IMR-90 (cell line): ENCODE measurements around the gene GSTM3. TPM values are rescaled to one million over a fixed set of nuclear protein-coding genes. Genes with fewer than 3 reads are reported as not detected.

ENCODE experiments used
- ATAC-seq: fragments of 200-7000 bp; cut with Tn5 transposase; 2 replicates; pipeline ENCODE4 v1.9.1; 2020; ENCODE audit warnings: low read depth, mild to moderate bottlenecking, moderate library complexity
- BruUV-seq: library from RNA; stranded (reverse); fragments of 400-500 nt; replicated peaks from 2 replicates; lab custom pipeline; 2021; lab: Mats Ljungman, UMichigan
- CTCF ChIA-PET: fragments of 300-600 bp; formaldehyde crosslinking; extraction: SDS; loops from one replicate; lab custom pipeline; 2021; ENCODE audit warnings: antibody characterized with exemption; lab: Yijun Ruan, JAX
- POLR2A ChIA-PET: fragments of 300-600 bp; sonication (Branson Sonifier 250); formaldehyde crosslinking; loops from one replicate; lab custom pipeline; 2022; ENCODE audit warnings: antibody characterized with exemption; ENCODE audit not compliant: unreplicated experiment; lab: Charles Lee
- DNase-seq: peaks from one replicate; pipeline ENCODE4 v3.0.0; 2013
- H2AFZ ChIP-seq: replicated peaks from 2 replicates; pipeline ENCODE3; 2013; ENCODE audit warnings: low read length, mild to moderate bottlenecking; ENCODE audit not compliant: poor library complexity
- H2AK5ac ChIP-seq: 2 replicates; pipeline ENCODE4 v1.6.1; 2013; ENCODE audit warnings: low read depth, low read length, inconsistent platforms
- H2AK9ac ChIP-seq: replicated peaks from 2 replicates; pipeline ENCODE3; 2013; ENCODE audit warnings: mild to moderate bottlenecking, low read depth, low read length, moderate library complexity; ENCODE audit not compliant: poor library complexity
- H2BK120ac ChIP-seq: 2 replicates; pipeline ENCODE4 v1.6.1; 2013; ENCODE audit warnings: low read depth, low read length, inconsistent platforms
- H2BK15ac ChIP-seq: 3 replicates; pipeline ENCODE4 v1.6.1; 2013; ENCODE audit warnings: low read depth, low read length, inconsistent platforms
- H2BK20ac ChIP-seq: 2 replicates; pipeline ENCODE4 v1.6.1; 2013; ENCODE audit warnings: low read depth, mild to moderate bottlenecking, inconsistent platforms, low read length, moderate library complexity
- H2BK5ac ChIP-seq: 2 replicates; pipeline ENCODE4 v1.6.1; 2013; ENCODE audit warnings: mild to moderate bottlenecking, low read depth, low read length, inconsistent platforms; ENCODE audit not compliant: poor library complexity, severe bottlenecking
- H3K14ac ChIP-seq: replicated peaks from 2 replicates; pipeline ENCODE4 v1.6.1; 2013; ENCODE audit warnings: low read depth, low read length, inconsistent platforms
- H3K18ac ChIP-seq: 2 replicates; pipeline ENCODE4 v1.6.1; 2013; ENCODE audit warnings: low read depth, low read length, control low read depth
- H3K23ac ChIP-seq: 2 replicates; pipeline ENCODE4 v1.6.1; 2013; ENCODE audit warnings: low read depth, low read length, inconsistent platforms
- H3K27ac ChIP-seq: 2 replicates; pipeline ENCODE4 v1.5.1; 2013; ENCODE audit warnings: mild to moderate bottlenecking, control low read depth, low read length; ENCODE audit not compliant: insufficient read depth
- H3K27me3 ChIP-seq: 2 replicates; pipeline ENCODE4 v1.6.1; 2013; ENCODE audit warnings: low read length; ENCODE audit not compliant: control insufficient read depth, insufficient read depth
- H3K36me3 ChIP-seq: 2 replicates; pipeline ENCODE4 v1.6.1; 2013; ENCODE audit warnings: low read length, mixed read lengths; ENCODE audit not compliant: control insufficient read depth, insufficient read depth
- H3K4ac ChIP-seq: 2 replicates; pipeline ENCODE4 v1.6.1; 2013; ENCODE audit warnings: low read depth, low read length, inconsistent platforms
- H3K4me1 ChIP-seq: 2 replicates; pipeline ENCODE4 v1.6.1; 2013; ENCODE audit warnings: low read length, mixed read lengths; ENCODE audit not compliant: control insufficient read depth, insufficient read depth
- H3K4me2 ChIP-seq: 2 replicates; pipeline ENCODE4 v1.6.1; 2013; ENCODE audit warnings: low read depth, mild to moderate bottlenecking, control low read depth, low read length, moderate library complexity
- H3K4me3 ChIP-seq: 2 replicates; pipeline ENCODE4 v1.5.1; 2013; ENCODE audit warnings: low read depth, mild to moderate bottlenecking, control low read depth, low read length, moderate library complexity; ENCODE audit not compliant: insufficient read depth
- H3K56ac ChIP-seq: 2 replicates; pipeline ENCODE4 v1.6.1; 2013; ENCODE audit warnings: low read length, inconsistent platforms; ENCODE audit not compliant: insufficient read depth; ENCODE audit errors: extremely low read depth
- H3K79me1 ChIP-seq, 2 experiments: 2 replicates each; pipeline ENCODE4 v1.6.1; 2013; ENCODE audit warnings: low read length in 2 of 2, inconsistent platforms in 1 of 2, low read depth in 1 of 2
- H3K9ac ChIP-seq: 2 replicates; pipeline ENCODE4 v1.6.1; 2013; ENCODE audit warnings: low read depth, low read length, control low read depth
- H3K9me1 ChIP-seq: 2 replicates; pipeline ENCODE4 v1.6.1; 2013; ENCODE audit warnings: low read length, inconsistent platforms; ENCODE audit not compliant: insufficient read depth
- H3K9me3 ChIP-seq: 2 replicates; pipeline ENCODE4 v1.6.1; 2013; ENCODE audit warnings: low read length; ENCODE audit not compliant: control insufficient read depth, insufficient read depth
- H4K20me1 ChIP-seq: 2 replicates; pipeline ENCODE4 v1.6.1; 2013; ENCODE audit warnings: low read length, inconsistent platforms; ENCODE audit not compliant: insufficient read depth
- H4K5ac ChIP-seq: 2 replicates; pipeline ENCODE4 v1.6.1; 2013; ENCODE audit warnings: mild to moderate bottlenecking, low read depth, low read length, control low read depth
- H4K8ac ChIP-seq, 2 experiments: 2 replicates each; pipeline ENCODE4 v1.6.1; 2013; ENCODE audit warnings: low read depth in 2 of 2, low read length in 2 of 2, control low read depth in 1 of 2, inconsistent platforms in 1 of 2
- H4K91ac ChIP-seq: 2 replicates; pipeline ENCODE4 v1.6.1; 2013; ENCODE audit warnings: low read depth, low read length, inconsistent platforms; ENCODE audit not compliant: insufficient read depth
- CEBPB ChIP-seq: IDR thresholded peaks from 2 replicates; pipeline ENCODE4 v1.6.1; 2012; ENCODE audit warnings: low read depth, low read length, improper control_type of control experiment
- ELK1 ChIP-seq: fragments of 150-350 bp; IDR thresholded peaks from 2 replicates; pipeline ENCODE4 v1.6.1; 2016; ENCODE audit warnings: low read depth, mild to moderate bottlenecking, low read length, moderate library complexity, borderline replicate concordance
- WGBS, 2 experiments: methylation state at CpG; one replicate each; pipeline versions ENCODE4 v1.1.5 to v1.1.7; 2013; ENCODE audit warnings: missing lambda C conversion rate in 2 of 2; ENCODE audit not compliant: insufficient read length in 1 of 2; ENCODE audit errors: extremely low coverage in 2 of 2; 5-methylcytosine and 5-hydroxymethylcytosine counted together
- dilution Hi-C: fragments of 300-500 bp; cut with HindIII; formaldehyde crosslinking; loops from one replicate; pipeline ENCODE4 v1.14.3; 2018; ENCODE audit warnings: low sequenced_read_pairs; ENCODE audit not compliant: unreplicated experiment
- in situ Hi-C: fragments of 300-500 bp; cut with MboI; formaldehyde crosslinking; loops from 3 replicates; pipeline ENCODE4 v1.14.3; 2019; ENCODE audit warnings: low sequenced_read_pairs, inconsistent platforms, mixed read lengths
- intact Hi-C: fragments of 100-400 bp; cut with micrococcal nuclease; formaldehyde crosslinking; loops from 2 replicates; pipeline ENCODE4 v1.10.0; 2022
- polyA plus RNA-seq, 3 experiments: library from polyadenylated mRNA; depleted of rRNA; stranded (reverse); fragments of >200 nt; gene quantifications; 2 replicates each; pipeline ENCODE4 v1.2.3, GENCODE V29; 2012; ENCODE audit warnings: low replicate concordance in 1 of 3
- total RNA-seq: library from RNA; depleted of rRNA; stranded (reverse); fragments of >200 nt; gene quantifications from 2 replicates; pipeline ENCODE4 v1.2.3, GENCODE V29; 2012

Gene GSTM3
- total and polyA plus RNA-seq, 2 of the 4 experiments (the other 2 are of a cell fraction) = 102 to 131 TPM

- no peak for ATAC-seq
- no peak overlapping the region for H2BK20ac ChIP-seq
- no peaks in the 10 kb centered on the region for H3K36me3 ChIP-seq
- no peaks in the 10 kb centered on the region for H3K79me1 ChIP-seq
- H2AK9ac ChIP-seq = no peak overlapping the region
- no peak overlapping the region for H3K56ac ChIP-seq
- TF ChIP-seq ELK1 (no peak), CEBPB (no peak)
- no peak overlapping the region for H4K5ac ChIP-seq
- H4K20me1 ChIP-seq = no peaks in the 10 kb centered on the region
- H3K23ac ChIP-seq = no peak overlapping the region
- no peak overlapping the region for H3K14ac ChIP-seq
- in situ Hi-C loops = no loop called here
- WGBS, 2 experiments = 75% methylated on average over 9 of the region's 11 CpGs; no CpG with 5 or more reads in 1 of the 2 experiments
- no peak overlapping the region for H3K27ac ChIP-seq
- H3K4me2 ChIP-seq = no peak overlapping the region
- H2BK15ac ChIP-seq = no peak overlapping the region
- H3K9me3 ChIP-seq = peaks cover 5% of the 10 kb centered on the region
- CTCF ChIA-PET = interaction anchor here (1.3 kb wide), 1 partner anchor 100 kb away, joined by 3 read pairs; no protein-coding TSS in a partner anchor
- H3K4me1 ChIP-seq = no peaks in the 10 kb centered on the region
- H4K8ac ChIP-seq = no peak overlapping the region
- BruUV-seq = no TSS peak
- DNase-seq = no peak
- no peaks in the 10 kb centered on the region for H3K9me1 ChIP-seq
- no peak overlapping the region for H2AFZ ChIP-seq
- H4K91ac ChIP-seq = no peak overlapping the region
- no peak overlapping the region for H3K9ac ChIP-seq
- H3K4me3 ChIP-seq = no peak overlapping the region
- POLR2A ChIA-PET = no interaction called here
- intact Hi-C loops = no loop called here
- dilution Hi-C loops = no loop called here
- H2BK5ac ChIP-seq = no peak overlapping the region
- no peak overlapping the region for H3K4ac ChIP-seq
- peaks cover 34% of the 10 kb centered on the region for H3K27me3 ChIP-seq
- no peak overlapping the region for H2AK5ac ChIP-seq
- H3K18ac ChIP-seq = no peak overlapping the region
- H2BK120ac ChIP-seq = no peak overlapping the region
Observed at GRCh38 chr1:109750241-109750882, 9.5 kb upstream of the GSTM3 start.
